OCI-LY7 (cell line): ENCODE results near the gene PSMB11. TPM values are rescaled to one million over a fixed set of nuclear protein-coding genes. Genes with fewer than 3 reads are reported as not detected.

Experiments
- BruUV-seq: library from RNA; stranded (reverse); fragments of 400-500 nt; replicated peaks from 2 replicates; lab custom pipeline; 2021; lab: Mats Ljungman, UMichigan
- CTCF ChIA-PET: fragments of 300-600 bp; sonication (Branson Sonifier 250); formaldehyde crosslinking; loops from one replicate; lab custom pipeline; 2022; ENCODE audit warnings: antibody characterized with exemption; ENCODE audit not compliant: unreplicated experiment; lab: Charles Lee
- POLR2A ChIA-PET: fragments of 300-600 bp; sonication (Branson Sonifier 250); formaldehyde crosslinking; loops from one replicate; lab custom pipeline; 2022; ENCODE audit warnings: antibody characterized with exemption; lab: Charles Lee
- DNase-seq: peaks from one replicate; pipeline ENCODE4 v3.0.0-alpha.2; 2015; ENCODE audit warnings: low spot score
- H2AFZ ChIP-seq: fragments of 200-600 bp; sonication (generic), shearing (Covaris generic); 2 replicates; pipeline ENCODE4 v1.6.1; 2014; ENCODE audit warnings: mild to moderate bottlenecking, antibody characterized with exemption, low read length, moderate library complexity
- H3K27ac ChIP-seq: fragments of 200-600 bp; sonication (generic); 2 replicates; pipeline ENCODE4 v1.5.1; 2014; ENCODE audit warnings: mixed run types, low read depth, mild to moderate bottlenecking, moderate library complexity, low read length, inconsistent platforms; ENCODE audit not compliant: poor library complexity, severe bottlenecking
- H3K36me3 ChIP-seq: fragments of 200-600 bp; sonication (generic); 2 replicates; pipeline ENCODE4 v1.6.1; 2014; ENCODE audit warnings: mild to moderate bottlenecking, antibody characterized with exemption, low read length, moderate library complexity, mixed read lengths; ENCODE audit not compliant: insufficient read depth
- H3K4me1 ChIP-seq: fragments of 200-600 bp; sonication (generic); 2 replicates; pipeline ENCODE4 v1.5.1; 2014; ENCODE audit warnings: mild to moderate bottlenecking, low read length; ENCODE audit not compliant: insufficient read depth, poor library complexity, severe bottlenecking
- H3K4me2 ChIP-seq: fragments of 200-600 bp; sonication (generic); 2 replicates; pipeline ENCODE4 v1.6.1; 2014; ENCODE audit warnings: mild to moderate bottlenecking, low read length
- H3K4me3 ChIP-seq: fragments of 200-600 bp; sonication (generic); 2 replicates; pipeline ENCODE4 v1.5.1; 2014; ENCODE audit warnings: mild to moderate bottlenecking, low read depth, low read length; ENCODE audit not compliant: poor library complexity, severe bottlenecking
- H3K79me2 ChIP-seq: fragments of 200-600 bp; sonication (generic); 2 replicates; pipeline ENCODE4 v1.6.1; 2016; ENCODE audit warnings: low read depth, mild to moderate bottlenecking, low read length, moderate library complexity, mixed read lengths; ENCODE audit not compliant: insufficient read depth
- H3K9me2 ChIP-seq: fragments of 200-600 bp; sonication (generic); 2 replicates; pipeline ENCODE4 v1.6.1; 2016; ENCODE audit warnings: mild to moderate bottlenecking, low read length, mixed read lengths; ENCODE audit not compliant: insufficient read depth
- H3K9me3 ChIP-seq: fragments of 200-600 bp; sonication (generic); 2 replicates; pipeline ENCODE4 v1.6.1; 2014; ENCODE audit warnings: mild to moderate bottlenecking, mixed run types, low read length, mixed read lengths
- H4K20me1 ChIP-seq: fragments of 200-600 bp; sonication (generic); 2 replicates; pipeline ENCODE4 v1.6.1; 2014; ENCODE audit warnings: mild to moderate bottlenecking, antibody characterized with exemption, low read length, moderate library complexity, mixed read lengths; ENCODE audit not compliant: insufficient read depth
- EZH2phosphoT487 ChIP-seq: fragments of 200-600 bp; sonication (generic); IDR thresholded peaks from 2 replicates; pipeline ENCODE4 v1.6.1; 2018; ENCODE audit warnings: low read depth, borderline replicate concordance, mild to moderate bottlenecking, mixed run types, antibody characterized with exemption, low read length, moderate library complexity, mixed read lengths
- intact Hi-C: fragments of 100-400 bp; cut with micrococcal nuclease; formaldehyde crosslinking; loops from one replicate; pipeline ENCODE4 v1.10.0; 2022; ENCODE audit not compliant: unreplicated experiment
- total RNA-seq, 2 experiments: library from RNA; depleted of rRNA in 1 of 2; stranded (reverse); fragments of >200 nt in 1 of 2; shearing (Covaris generic) in 1 of 2; gene quantifications; 2 replicates each; pipeline ENCODE4 v1.2.3, GENCODE V29; 2014 to 2022
- TF ChIP-seq, protein P1 (sequence below): fragments of 200-600 bp; sonication (generic); conservative IDR thresholded peaks from 2 replicates; pipeline ENCODE4 v1.5.1; 2014; ENCODE audit warnings: mild to moderate bottlenecking, antibody characterized with exemption, low read length, moderate library complexity, mixed read lengths

Gene PSMB11
- total RNA-seq, 2 experiments from 2014 or later: not detected

DNA sequence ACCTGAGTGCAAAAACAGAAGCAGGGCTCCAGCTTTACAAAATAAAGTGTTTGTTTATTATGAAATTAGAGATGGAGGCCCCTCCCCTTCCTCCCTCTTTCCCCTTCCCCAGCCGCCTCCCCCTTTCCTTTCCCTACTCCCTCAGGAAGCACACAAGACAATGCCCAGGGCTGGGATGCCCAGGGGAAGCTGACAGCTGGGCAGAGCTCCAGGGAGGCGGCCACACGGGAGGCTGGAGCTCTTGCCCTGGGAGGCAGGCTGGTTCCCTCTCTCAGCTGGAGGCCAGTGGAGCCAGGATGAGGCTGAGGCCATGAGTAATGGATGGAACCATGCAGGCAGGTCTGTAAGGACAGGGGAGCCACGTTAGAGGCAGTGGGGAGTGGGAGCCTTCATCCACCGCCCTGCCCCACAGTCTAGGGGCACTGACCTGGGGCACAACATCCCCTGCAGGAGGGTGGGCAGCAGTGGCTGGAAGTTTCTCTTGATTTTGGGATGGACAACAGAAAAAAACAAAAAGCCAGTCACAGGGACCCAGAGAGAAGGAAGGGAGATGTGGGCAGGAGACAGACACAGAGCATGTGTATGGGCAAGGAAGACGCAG lies 5.1 kb downstream of the PSMB11 start:
- Histone ChIP-seq H3K9me3 (no peaks in the 10 kb centered on the region), H3K79me2 (no peaks in the 10 kb centered on the region), H3K4me1 (no peaks in the 10 kb centered on the region), H3K9me2 (no peaks in the 10 kb centered on the region), H4K20me1 (no peaks in the 10 kb centered on the region), H3K4me2 (no peak overlapping the region), H3K27ac (no peak overlapping the region), H2AFZ (no peak overlapping the region), H3K36me3 (no peaks in the 10 kb centered on the region), H3K4me3 (no peak overlapping the region)
- no peak for DNase-seq
- ChIA-PET POLR2A (no interaction called here), CTCF (no interaction called here)
- TF ChIP-seq, protein P1, sequence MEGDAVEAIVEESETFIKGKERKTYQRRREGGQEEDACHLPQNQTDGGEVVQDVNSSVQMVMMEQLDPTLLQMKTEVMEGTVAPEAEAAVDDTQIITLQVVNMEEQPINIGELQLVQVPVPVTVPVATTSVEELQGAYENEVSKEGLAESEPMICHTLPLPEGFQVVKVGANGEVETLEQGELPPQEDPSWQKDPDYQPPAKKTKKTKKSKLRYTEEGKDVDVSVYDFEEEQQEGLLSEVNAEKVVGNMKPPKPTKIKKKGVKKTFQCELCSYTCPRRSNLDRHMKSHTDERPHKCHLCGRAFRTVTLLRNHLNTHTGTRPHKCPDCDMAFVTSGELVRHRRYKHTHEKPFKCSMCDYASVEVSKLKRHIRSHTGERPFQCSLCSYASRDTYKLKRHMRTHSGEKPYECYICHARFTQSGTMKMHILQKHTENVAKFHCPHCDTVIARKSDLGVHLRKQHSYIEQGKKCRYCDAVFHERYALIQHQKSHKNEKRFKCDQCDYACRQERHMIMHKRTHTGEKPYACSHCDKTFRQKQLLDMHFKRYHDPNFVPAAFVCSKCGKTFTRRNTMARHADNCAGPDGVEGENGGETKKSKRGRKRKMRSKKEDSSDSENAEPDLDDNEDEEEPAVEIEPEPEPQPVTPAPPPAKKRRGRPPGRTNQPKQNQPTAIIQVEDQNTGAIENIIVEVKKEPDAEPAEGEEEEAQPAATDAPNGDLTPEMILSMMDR: no peak
- TF ChIP-seq EZH2phosphoT487: no peak
- BruUV-seq: no TSS peak
- intact Hi-C loops: no loop called here

DNA sequence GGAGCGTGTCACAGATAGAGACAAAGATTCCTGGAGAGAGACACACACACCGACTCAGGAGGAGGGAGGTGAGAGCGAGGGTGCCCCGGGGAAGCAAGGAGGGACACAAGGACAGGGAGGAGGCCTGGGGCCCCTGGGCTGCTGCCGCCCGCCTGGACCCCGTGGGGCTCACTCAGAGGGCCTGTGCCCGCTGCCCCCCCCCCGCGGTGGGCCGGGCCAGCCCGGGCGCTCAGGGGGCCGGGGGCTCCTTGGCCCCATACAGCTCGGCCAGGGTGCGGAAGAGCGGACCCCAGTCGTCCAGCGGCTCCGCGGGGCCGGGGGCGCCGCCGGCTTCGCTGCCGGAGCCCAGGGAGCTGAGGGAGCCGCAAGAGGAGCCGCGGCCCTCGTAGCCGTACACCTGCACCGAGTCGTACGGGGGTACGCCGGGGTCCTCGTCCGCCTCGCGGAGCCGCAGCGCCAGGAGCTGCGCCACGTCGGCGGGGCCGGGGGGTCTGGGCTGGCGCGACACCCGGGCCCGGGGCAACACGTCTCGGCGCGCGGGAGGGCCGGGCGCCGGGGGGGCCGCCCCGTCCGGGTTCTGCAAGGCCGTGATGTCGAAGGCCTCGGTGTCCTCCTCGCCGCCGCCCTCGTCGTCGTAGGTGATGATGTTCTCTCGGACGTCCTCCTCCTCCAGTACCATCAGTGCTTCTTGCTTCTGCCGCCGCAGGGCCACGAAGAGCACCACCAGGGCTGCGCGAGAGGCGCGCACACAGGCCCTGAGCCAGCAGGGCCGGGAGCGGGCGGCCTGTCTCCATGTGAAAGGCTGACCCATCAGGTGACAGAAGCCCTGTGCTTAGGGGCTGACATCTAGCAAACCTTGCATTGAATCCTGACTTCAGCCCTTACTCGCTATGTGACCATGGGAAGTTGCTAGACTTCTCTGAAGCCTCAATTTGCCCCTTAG lies 6.0 kb downstream of the PSMB11 start:
- ChIA-PET CTCF (no interaction called here), POLR2A (interaction anchor here (1.8 kb wide), 1 partner anchor 41 kb away, joined by 4 read pairs; no protein-coding TSS in a partner anchor)
- no peaks in the 10 kb centered on the region for H4K20me1 ChIP-seq
- H3K4me2 ChIP-seq: no peak overlapping the region
- no peaks in the 10 kb centered on the region for H3K4me1 ChIP-seq
- DNase-seq: no peak
- no peak overlapping the region for H2AFZ ChIP-seq
- no TSS peak for BruUV-seq
- H3K4me3 ChIP-seq: no peak overlapping the region
- no peaks in the 10 kb centered on the region for H3K9me2 ChIP-seq
- no peaks in the 10 kb centered on the region for H3K9me3 ChIP-seq
- intact Hi-C loops: no loop called here
- H3K36me3 ChIP-seq: no peaks in the 10 kb centered on the region
- H3K79me2 ChIP-seq: no peaks in the 10 kb centered on the region
- no peak overlapping the region for H3K27ac ChIP-seq
- no peak for TF ChIP-seq EZH2phosphoT487
- TF ChIP-seq, protein P1: no peak
